ENCODE data around the gene MVK.

MVK gene

DNA sequence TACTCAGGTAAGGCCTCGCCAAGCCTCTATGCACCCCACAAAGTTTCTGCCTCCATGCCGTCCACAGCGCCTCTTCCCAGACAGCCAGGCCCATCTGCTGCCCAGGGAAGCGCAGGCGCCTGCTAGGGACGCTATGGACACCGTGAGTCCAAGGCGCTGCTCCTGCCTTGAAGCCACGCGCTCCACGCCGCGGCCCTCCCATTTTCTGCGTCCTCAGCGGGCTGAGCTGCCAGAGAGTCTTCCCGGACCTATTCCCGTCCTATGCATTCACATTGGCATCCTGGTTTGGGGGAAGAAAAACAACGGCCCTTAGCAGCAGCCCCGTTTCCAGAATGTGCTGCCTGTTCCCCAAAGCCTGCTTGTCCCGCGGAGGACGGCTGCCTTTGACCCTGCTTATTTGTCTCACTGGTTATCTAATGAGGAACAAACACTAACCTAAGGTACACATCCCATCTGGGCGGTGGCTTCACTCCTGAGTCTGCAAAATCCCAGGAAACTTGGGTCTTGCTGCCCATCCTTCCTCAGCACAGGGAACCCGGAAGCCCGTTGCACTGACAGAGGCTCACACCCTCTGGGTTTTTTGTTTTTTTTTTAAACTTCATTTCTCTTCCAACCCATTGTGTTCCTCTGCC, 38.2 kb upstream of the MVK start:
- no peak for DNase-seq (ENCODE audit: low read depth)
- TF ChIP-seq POLR2A (IDR thresholded peaks at IDR 0.05; ENCODE audit: extremely low read depth, insufficient read length) (no peak), MYC (IDR thresholded peaks at IDR 0.05; ENCODE audit: low read depth, low read length) (no peak)
- TF ChIP-seq, protein P1, sequence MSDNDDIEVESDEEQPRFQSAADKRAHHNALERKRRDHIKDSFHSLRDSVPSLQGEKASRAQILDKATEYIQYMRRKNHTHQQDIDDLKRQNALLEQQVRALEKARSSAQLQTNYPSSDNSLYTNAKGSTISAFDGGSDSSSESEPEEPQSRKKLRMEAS (IDR thresholded peaks at IDR 0.05; ENCODE audit: low read depth, low read length) = no peak
- TF ChIP-seq, protein P2, sequence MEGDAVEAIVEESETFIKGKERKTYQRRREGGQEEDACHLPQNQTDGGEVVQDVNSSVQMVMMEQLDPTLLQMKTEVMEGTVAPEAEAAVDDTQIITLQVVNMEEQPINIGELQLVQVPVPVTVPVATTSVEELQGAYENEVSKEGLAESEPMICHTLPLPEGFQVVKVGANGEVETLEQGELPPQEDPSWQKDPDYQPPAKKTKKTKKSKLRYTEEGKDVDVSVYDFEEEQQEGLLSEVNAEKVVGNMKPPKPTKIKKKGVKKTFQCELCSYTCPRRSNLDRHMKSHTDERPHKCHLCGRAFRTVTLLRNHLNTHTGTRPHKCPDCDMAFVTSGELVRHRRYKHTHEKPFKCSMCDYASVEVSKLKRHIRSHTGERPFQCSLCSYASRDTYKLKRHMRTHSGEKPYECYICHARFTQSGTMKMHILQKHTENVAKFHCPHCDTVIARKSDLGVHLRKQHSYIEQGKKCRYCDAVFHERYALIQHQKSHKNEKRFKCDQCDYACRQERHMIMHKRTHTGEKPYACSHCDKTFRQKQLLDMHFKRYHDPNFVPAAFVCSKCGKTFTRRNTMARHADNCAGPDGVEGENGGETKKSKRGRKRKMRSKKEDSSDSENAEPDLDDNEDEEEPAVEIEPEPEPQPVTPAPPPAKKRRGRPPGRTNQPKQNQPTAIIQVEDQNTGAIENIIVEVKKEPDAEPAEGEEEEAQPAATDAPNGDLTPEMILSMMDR (IDR thresholded peaks at IDR 0.05; ENCODE audit: low read depth, low read length) = no peak
- H3K4me3 ChIP-seq (ENCODE audit: low read depth, low read length) = no peak overlapping the region

DNA sequence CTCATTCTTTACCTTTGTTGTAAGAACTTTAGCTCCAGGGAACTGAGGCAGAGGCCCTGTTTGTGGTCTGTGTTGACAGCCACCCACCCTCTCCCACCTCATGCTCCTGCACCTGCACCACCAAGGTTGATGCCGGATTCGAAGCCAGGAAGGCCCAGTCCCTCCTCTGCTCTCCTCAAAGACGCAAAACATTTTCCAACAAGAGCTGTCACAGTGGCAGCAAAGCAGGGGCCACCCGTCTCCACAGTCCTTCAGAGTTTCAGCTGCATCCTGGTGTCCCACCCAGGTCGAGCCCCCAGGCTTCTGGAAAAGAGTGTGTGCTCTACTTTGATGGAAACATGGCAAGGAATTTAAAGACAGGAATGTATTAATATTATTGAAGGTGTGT, 37.7 kb upstream of the MVK start:
- TF ChIP-seq POLR2A (IDR thresholded peaks at IDR 0.05; ENCODE audit: extremely low read depth, insufficient read length) (no peak), MYC (IDR thresholded peaks at IDR 0.05; ENCODE audit: low read depth, low read length) (no peak)
- TF ChIP-seq, protein P1 (IDR thresholded peaks at IDR 0.05; ENCODE audit: low read depth, low read length) = no peak
- TF ChIP-seq, protein P2 (IDR thresholded peaks at IDR 0.05; ENCODE audit: low read depth, low read length) = no peak
- no peak overlapping the region for H3K4me3 ChIP-seq (ENCODE audit: low read depth, low read length)
- no peak for DNase-seq (ENCODE audit: low read depth)

- no peak for DNase-seq (ENCODE audit: low read depth)
- no peak overlapping the region for H3K4me3 ChIP-seq (ENCODE audit: low read depth, low read length)
These were observed 36.5 kb upstream of the MVK start for GRCh38 chr12:109537136-109537535.

GRCh38 chr12:109538191-109538863, 35.3 kb upstream of the MVK start:
- no peak for DNase-seq (ENCODE audit: low read depth)

More at GRCh38 chr12:109537136-109537535, 36.5 kb upstream of the MVK start:
- TF ChIP-seq POLR2A (IDR thresholded peaks at IDR 0.05; ENCODE audit: extremely low read depth, insufficient read length) = no peak
- no peak for TF ChIP-seq MYC (IDR thresholded peaks at IDR 0.05; ENCODE audit: low read depth, low read length)
- TF ChIP-seq, protein P1 (IDR thresholded peaks at IDR 0.05; ENCODE audit: low read depth, low read length) = no peak
- TF ChIP-seq, protein P2 (IDR thresholded peaks at IDR 0.05; ENCODE audit: low read depth, low read length) = no peak

DNA sequence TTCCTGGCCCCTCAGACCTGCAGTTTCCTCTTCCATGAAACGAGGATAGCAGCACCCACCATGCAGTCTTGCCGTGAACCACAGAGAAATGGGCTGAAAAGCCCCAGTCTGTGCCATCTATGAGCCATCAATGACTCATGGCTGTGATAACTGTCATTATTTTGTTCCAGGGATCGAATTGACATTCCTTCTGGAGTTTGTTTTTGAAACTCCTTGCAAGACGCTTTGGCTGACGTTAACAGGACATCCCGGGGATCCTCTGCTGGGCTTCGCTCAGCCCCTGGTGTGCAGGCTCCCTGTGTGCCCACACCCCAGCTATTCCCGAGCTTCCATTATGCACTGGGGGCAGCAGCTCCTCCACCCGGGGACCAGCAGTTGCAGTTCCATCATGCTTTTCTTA, 34.1 kb upstream of the MVK start:
- H3K4me3 ChIP-seq (ENCODE audit: low read depth, low read length) = no peak overlapping the region
- no peak for DNase-seq (ENCODE audit: low read depth)
- TF ChIP-seq, protein P1 (IDR thresholded peaks at IDR 0.05; ENCODE audit: low read depth, low read length) = no peak
- TF ChIP-seq POLR2A (IDR thresholded peaks at IDR 0.05; ENCODE audit: extremely low read depth, insufficient read length) (no peak), MYC (IDR thresholded peaks at IDR 0.05; ENCODE audit: low read depth, low read length) (no peak)
- TF ChIP-seq, protein P2 (IDR thresholded peaks at IDR 0.05; ENCODE audit: low read depth, low read length) = no peak

More at GRCh38 chr12:109538191-109538863, 35.3 kb upstream of the MVK start:
- H3K4me3 ChIP-seq (ENCODE audit: low read depth, low read length) = no peak overlapping the region
- TF ChIP-seq, protein P1 (IDR thresholded peaks at IDR 0.05; ENCODE audit: low read depth, low read length) = no peak
- TF ChIP-seq POLR2A (IDR thresholded peaks at IDR 0.05; ENCODE audit: extremely low read depth, insufficient read length) = no peak
- TF ChIP-seq, protein P2 (IDR thresholded peaks at IDR 0.05; ENCODE audit: low read depth, low read length) = no peak
- no peak for TF ChIP-seq MYC (IDR thresholded peaks at IDR 0.05; ENCODE audit: low read depth, low read length)

Data from NB4 (cell line).